22Rv1 (cell line): ENCODE data around the gene SEPHS1.
A peak's percentile ranks its signal among the peaks of the same experiment; 100 is the strongest.

Experiments
- H3K27ac ChIP-seq: fragments of 450-650 bp; 2 replicates; pipeline ENCODE4 v1.5.1; 2017
- ZFX ChIP-seq: fragments of 450-650 bp; IDR thresholded peaks from 2 replicates; pipeline ENCODE4 v1.6.1; 2017; ENCODE audit warnings: antibody characterized with exemption, borderline replicate concordance
- TF ChIP-seq, protein P1 (sequence below): fragments of 450-650 bp; IDR thresholded peaks from 2 replicates; pipeline ENCODE4 v1.5.1; 2017; ENCODE audit warnings: mild to moderate bottlenecking

Gene SEPHS1

DNA sequence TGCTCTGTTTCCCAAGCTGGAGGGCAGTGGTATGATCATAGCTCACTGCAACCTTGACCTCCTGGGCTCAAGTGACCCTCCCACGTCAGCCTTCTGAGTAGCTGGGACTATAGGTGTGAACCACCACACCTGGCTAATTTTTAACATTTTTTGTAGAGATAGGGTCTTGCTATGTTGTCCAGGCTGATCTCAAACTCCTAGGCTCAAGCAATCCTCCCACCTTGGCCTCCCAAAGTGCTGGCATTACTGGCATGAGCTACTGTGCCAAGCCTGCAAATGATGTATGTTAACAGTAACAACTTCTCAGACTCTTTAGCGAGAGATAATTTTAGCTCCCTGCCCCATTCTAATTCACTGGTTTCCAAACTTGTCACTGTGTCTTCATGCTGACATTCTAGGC is 27.7 kb upstream of the SEPHS1 start:
- no peak overlapping the region for H3K27ac ChIP-seq
- no peak for TF ChIP-seq ZFX
- TF ChIP-seq, protein P1, sequence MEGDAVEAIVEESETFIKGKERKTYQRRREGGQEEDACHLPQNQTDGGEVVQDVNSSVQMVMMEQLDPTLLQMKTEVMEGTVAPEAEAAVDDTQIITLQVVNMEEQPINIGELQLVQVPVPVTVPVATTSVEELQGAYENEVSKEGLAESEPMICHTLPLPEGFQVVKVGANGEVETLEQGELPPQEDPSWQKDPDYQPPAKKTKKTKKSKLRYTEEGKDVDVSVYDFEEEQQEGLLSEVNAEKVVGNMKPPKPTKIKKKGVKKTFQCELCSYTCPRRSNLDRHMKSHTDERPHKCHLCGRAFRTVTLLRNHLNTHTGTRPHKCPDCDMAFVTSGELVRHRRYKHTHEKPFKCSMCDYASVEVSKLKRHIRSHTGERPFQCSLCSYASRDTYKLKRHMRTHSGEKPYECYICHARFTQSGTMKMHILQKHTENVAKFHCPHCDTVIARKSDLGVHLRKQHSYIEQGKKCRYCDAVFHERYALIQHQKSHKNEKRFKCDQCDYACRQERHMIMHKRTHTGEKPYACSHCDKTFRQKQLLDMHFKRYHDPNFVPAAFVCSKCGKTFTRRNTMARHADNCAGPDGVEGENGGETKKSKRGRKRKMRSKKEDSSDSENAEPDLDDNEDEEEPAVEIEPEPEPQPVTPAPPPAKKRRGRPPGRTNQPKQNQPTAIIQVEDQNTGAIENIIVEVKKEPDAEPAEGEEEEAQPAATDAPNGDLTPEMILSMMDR = no peak

DNA sequence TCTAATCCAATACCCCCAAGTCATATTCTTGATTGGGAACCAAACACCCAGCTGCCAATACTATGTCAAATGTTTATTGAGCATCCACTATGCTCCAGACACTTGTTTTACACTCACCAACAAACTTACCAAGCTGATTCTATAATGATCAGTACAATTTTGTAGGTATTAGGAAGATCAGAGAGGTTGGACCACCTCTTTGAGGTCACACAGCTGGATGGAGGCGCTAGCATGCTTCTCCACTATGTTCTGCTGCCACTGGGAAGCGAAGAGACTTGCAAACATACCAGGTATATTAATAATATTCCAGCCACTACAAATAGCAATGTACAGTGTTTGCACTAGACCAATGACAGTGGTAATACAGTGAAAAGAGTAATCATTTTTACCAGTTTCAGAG is 25.6 kb upstream of the SEPHS1 start:
- no peak overlapping the region for H3K27ac ChIP-seq
- TF ChIP-seq, protein P1 = no peak
- no peak for TF ChIP-seq ZFX

DNA sequence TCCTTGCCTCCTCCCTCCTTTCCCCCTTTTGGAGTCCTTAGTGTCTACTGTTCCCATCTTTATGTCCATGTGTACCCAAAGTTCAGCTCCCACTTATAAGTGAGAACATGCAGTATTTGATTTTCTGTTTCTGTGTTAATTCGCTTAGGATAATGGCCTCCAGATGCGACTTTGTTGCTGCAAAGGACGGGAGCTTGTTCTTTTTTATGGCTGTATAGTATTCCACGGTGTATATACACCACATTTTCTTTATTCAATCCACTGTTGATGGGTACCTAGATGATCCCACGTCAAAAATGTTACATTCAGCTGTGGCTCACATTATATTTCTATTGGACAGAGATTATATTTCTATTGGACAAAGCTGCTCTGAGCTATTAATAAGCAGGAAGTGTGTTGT is 24.4 kb upstream of the SEPHS1 start:
- H3K27ac ChIP-seq = no peak overlapping the region
- TF ChIP-seq ZFX = no peak
- TF ChIP-seq, protein P1 = no peak

DNA sequence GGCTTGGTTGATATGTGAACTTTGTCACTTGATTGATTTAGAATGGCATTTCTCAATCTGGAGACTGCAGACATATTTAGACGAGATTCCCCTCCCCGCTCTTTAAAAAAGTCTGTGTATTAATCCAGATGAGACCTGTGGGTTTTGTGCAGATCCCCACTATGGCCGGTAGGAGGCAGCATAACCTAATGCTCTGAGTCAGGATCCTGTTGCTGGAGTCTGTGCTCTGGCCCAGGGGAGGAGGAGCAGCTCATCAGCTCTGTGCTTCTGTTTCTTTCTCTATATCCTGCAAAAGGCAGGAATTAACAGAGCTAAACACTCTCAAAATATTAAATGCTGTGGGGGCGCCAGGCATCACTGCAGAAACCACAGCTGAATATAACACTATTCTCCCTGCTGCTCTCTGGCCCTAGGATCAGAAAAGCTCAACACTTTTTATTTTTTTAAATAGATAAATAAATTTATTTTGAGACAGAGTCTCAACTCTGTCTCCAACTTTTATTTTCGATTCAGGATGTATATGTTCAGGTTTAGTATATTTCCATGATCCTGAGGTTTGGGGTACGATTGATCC is 23.9 kb upstream of the SEPHS1 start:
- TF ChIP-seq ZFX = no peak
- TF ChIP-seq, protein P1 = peak; percentile 94
- no peak overlapping the region for H3K27ac ChIP-seq

DNA sequence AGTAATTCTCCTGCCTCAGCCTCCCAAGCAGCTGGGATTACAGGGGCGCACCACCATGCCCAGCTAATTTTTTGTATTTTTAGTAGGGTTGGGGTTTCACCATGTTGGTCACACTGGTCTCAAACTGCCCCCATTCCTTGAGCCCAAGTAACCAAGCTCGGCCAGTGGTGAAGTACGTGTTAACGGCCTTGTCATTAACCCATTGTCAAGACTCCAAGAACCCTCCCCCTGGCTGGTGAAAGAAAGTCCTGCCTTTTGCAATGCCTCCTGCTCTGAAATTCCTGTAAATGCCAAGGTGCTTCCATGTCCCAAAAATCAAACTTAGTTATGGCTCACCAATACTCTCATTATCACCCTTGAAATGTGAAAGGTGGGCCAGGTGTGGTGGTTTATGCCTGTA is 18.8 kb upstream of the SEPHS1 start:
- no peak for TF ChIP-seq ZFX
- TF ChIP-seq, protein P1 = no peak
- H3K27ac ChIP-seq = no peak overlapping the region

DNA sequence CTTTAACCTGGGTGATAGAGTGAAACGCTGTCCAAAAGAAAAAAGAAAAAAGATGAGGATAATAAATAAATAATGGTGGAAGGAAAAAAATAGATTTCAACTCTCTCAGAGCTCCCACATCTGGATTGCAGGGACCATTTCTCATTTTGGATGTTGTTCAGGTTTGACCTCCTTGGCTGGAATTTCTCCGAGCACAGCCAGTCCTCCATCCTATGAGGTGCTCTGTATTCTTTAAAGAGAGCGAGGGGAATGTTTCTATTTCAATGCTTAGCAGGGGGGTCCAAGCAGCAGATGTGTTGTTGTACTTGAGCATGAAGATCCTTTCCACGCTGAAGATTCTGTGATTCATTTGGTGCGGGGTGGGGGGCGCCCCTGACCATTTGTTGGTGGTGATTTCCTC is 17.7 kb upstream of the SEPHS1 start:
- no peak overlapping the region for H3K27ac ChIP-seq
- TF ChIP-seq ZFX = no peak
- TF ChIP-seq, protein P1 = no peak

DNA sequence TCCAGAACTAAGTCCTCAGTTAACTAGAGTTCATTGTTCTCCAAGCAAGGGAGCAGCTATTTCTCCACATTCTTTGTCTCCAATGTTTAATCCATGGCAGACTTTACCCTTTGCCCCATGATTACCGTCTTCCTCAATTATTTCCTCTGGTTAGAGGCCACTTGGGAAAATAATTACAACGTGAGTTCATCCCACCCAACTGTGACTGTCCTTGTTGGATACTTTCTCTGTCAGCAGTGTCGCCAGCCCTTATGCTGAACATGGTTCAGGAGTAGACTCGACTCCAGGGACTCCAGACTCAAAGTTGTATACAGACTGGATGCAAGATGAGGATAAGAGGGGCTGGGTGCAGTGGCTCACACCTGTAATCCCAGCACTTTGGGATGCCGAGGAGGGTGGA is 17.1 kb upstream of the SEPHS1 start:
- no peak overlapping the region for H3K27ac ChIP-seq
- TF ChIP-seq, protein P1 = no peak
- TF ChIP-seq ZFX = no peak
